Activated T-helper 1 cell treated with anti-CD3 and anti-CD28 coated beads, Interleukin-2, amount 50 U/mL, for 16 hours (primary cell): ENCODE measurements around the gene ACKR2.

Source experiments
- DNase-seq, 2 donors: peaks; one replicate each; pipeline ENCODE4 v3.0.0-alpha.2; 2020; ENCODE audit warnings: low read depth in 1 of 2, low spot score in 1 of 2

Gene ACKR2

GRCh38 chr3:42829083-42829627, 19.9 kb downstream of the ACKR2 start:
- DNase-seq = no peak

GRCh38 chr3:42829628-42830436, 20.6 kb downstream of the ACKR2 start:
- no peak for DNase-seq

- no peak for DNase-seq
Measured at GRCh38 chr3:42830437-42831320, 21.4 kb downstream of the ACKR2 start.

- DNase-seq = peak; percentile 40 to 47
Measured at GRCh38 chr3:42831321-42831713, 22.1 kb downstream of the ACKR2 start.

GRCh38 chr3:42836150-42837123, 27.2 kb downstream of the ACKR2 start:
- no peak for DNase-seq

- no peak for DNase-seq
Measured at GRCh38 chr3:42838571-42838970, 29.3 kb downstream of the ACKR2 start.

GRCh38 chr3:42839616-42840015, 30.4 kb downstream of the ACKR2 start:
- no peak for DNase-seq

GRCh38 chr3:42841332-42841731, 32.1 kb downstream of the ACKR2 start:
- no peak for DNase-seq

- DNase-seq = no peak
Measured at GRCh38 chr3:42843713-42844411, 34.6 kb downstream of the ACKR2 start.

GRCh38 chr3:42844412-42844713, 35.1 kb downstream of the ACKR2 start:
- DNase-seq = no peak

GRCh38 chr3:42844815-42845214, 35.6 kb downstream of the ACKR2 start:
- DNase-seq = no peak

- DNase-seq = no peak
Measured at GRCh38 chr3:42846685-42847522, 37.7 kb downstream of the ACKR2 start.

GRCh38 chr3:42847731-42848130, 38.5 kb downstream of the ACKR2 start:
- no peak for DNase-seq

GRCh38 chr3:42849017-42849416, 39.8 kb downstream of the ACKR2 start:
- DNase-seq = no peak

- no peak for DNase-seq
Measured at GRCh38 chr3:42850263-42850662, 41.0 kb downstream of the ACKR2 start.

GRCh38 chr3:42851228-42851834, 42.1 kb downstream of the ACKR2 start:
- no peak for DNase-seq

GRCh38 chr3:42852441-42852840, 43.2 kb downstream of the ACKR2 start:
- DNase-seq = no peak

- no peak for DNase-seq
Measured at GRCh38 chr3:42853056-42853455, 43.8 kb downstream of the ACKR2 start.

- DNase-seq = no peak
Measured at GRCh38 chr3:42853739-42854302, 44.6 kb downstream of the ACKR2 start.
